Muscle of leg (tissue), 11 donors: Measurements from ENCODE around the gene PRDM16. TPM values are rescaled to one million over a fixed set of nuclear protein-coding genes. Genes with fewer than 3 reads are reported as not detected.

ENCODE experiments used
- DNase-seq: peaks from one replicate; pipeline ENCODE4 v3.0.0; 2013
- H3K27ac ChIP-seq: one replicate; pipeline ENCODE4 v1.5.1; 2013; ENCODE audit warnings: mild to moderate bottlenecking, low read length, control low read depth
- H3K27me3 ChIP-seq: one replicate; pipeline ENCODE4 v1.6.1; 2013; ENCODE audit warnings: low read length; ENCODE audit not compliant: control insufficient read depth, insufficient read depth
- H3K36me3 ChIP-seq: one replicate; pipeline ENCODE4 v1.6.1; 2013; ENCODE audit warnings: low read length; ENCODE audit not compliant: control insufficient read depth, insufficient read depth
- H3K4me1 ChIP-seq: one replicate; pipeline ENCODE4 v1.6.1; 2013; ENCODE audit warnings: low read length; ENCODE audit not compliant: control insufficient read depth, insufficient read depth
- H3K4me3 ChIP-seq: one replicate; pipeline ENCODE4 v1.5.1; 2013; ENCODE audit warnings: low read length, control low read depth
- H3K9me3 ChIP-seq: replicated peaks from 2 replicates; pipeline ENCODE4 v1.6.1; 2013; ENCODE audit warnings: low read depth, low read length; ENCODE audit not compliant: control insufficient read depth
- WGBS: methylation state at CpG from one replicate; pipeline ENCODE4 v1.1.5; 2013; ENCODE audit warnings: missing lambda C conversion rate; ENCODE audit not compliant: insufficient coverage; 5-methylcytosine and 5-hydroxymethylcytosine counted together
- polyA plus RNA-seq, 8 donors: library from polyadenylated mRNA; unstranded; fragments of 120-200 nt; gene quantifications; one replicate each; pipeline versions ENCODE4 v1.2.1 to v1.2.3, GENCODE V29; 2013; ENCODE audit warnings: inconsistent platforms in 1 of 8, low replicate concordance in 1 of 8; ENCODE audit not compliant: insufficient read length in 8 of 8, insufficient read depth in 1 of 8
- total RNA-seq: library from RNA; stranded (reverse); fragments of 120-200 nt; gene quantifications from one replicate; pipeline ENCODE4 v1.2.4, GENCODE V29; 2013

Gene PRDM16
- total and polyA plus RNA-seq, 9 donors: 0.43 to 1.9 (median 0.95) TPM

GRCh38 chr1:3413975-3414710 is 345.1 kb downstream of the PRDM16 start:
- H3K27me3 ChIP-seq: peaks cover 9% of the 10 kb centered on the region
- 91% methylated on average over 34 of the region's 34 CpGs for WGBS
- no peak for DNase-seq
- H3K9me3 ChIP-seq: peaks cover 8% of the 10 kb centered on the region
- no peaks in the 10 kb centered on the region for H3K36me3 ChIP-seq
- no peak overlapping the region for H3K27ac ChIP-seq
- peaks cover 7% of the 10 kb centered on the region for H3K4me1 ChIP-seq
- H3K4me3 ChIP-seq: no peak overlapping the region

GRCh38 chr1:3415260-3416090 is 346.5 kb downstream of the PRDM16 start:
- H3K9me3 ChIP-seq: peaks cover 8% of the 10 kb centered on the region
- 56% methylated on average over 31 of the region's 39 CpGs for WGBS
- H3K4me1 ChIP-seq: peaks cover 7% of the 10 kb centered on the region
- peak overlapping the region; percentile 59 for H3K27ac ChIP-seq
- H3K4me3 ChIP-seq: no peak overlapping the region
- H3K27me3 ChIP-seq: peaks cover 16% of the 10 kb centered on the region
- H3K36me3 ChIP-seq: no peaks in the 10 kb centered on the region
- peak; percentile 25 for DNase-seq

- Histone ChIP-seq H3K36me3 (no peaks in the 10 kb centered on the region), H3K4me3 (no peak overlapping the region), H3K27ac (no peak overlapping the region), H3K27me3 (peaks cover 23% of the 10 kb centered on the region), H3K9me3 (peaks cover 8% of the 10 kb centered on the region), H3K4me1 (peaks cover 2% of the 10 kb centered on the region)
- no peak for DNase-seq
- 81% methylated on average over 3 of the region's 6 CpGs for WGBS
These were observed 348.2 kb downstream of the PRDM16 start for GRCh38 chr1:3417082-3417739.

GRCh38 chr1:3417934-3418333 is 348.9 kb downstream of the PRDM16 start:
- peaks cover 2% of the 10 kb centered on the region for H3K4me1 ChIP-seq
- H3K27me3 ChIP-seq: peaks cover 26% of the 10 kb centered on the region
- H3K36me3 ChIP-seq: no peaks in the 10 kb centered on the region
- H3K9me3 ChIP-seq: peaks cover 8% of the 10 kb centered on the region
- H3K27ac ChIP-seq: no peak overlapping the region
- 90% methylated on average over 9 of the region's 9 CpGs for WGBS
- DNase-seq: no peak
- H3K4me3 ChIP-seq: no peak overlapping the region

GRCh38 chr1:3418600-3418999 is 349.6 kb downstream of the PRDM16 start:
- no peak for DNase-seq
- 97% methylated on average over 5 of the region's 8 CpGs for WGBS
- Histone ChIP-seq H3K4me3 (no peak overlapping the region), H3K27me3 (peaks cover 25% of the 10 kb centered on the region), H3K27ac (no peak overlapping the region), H3K4me1 (peaks cover 2% of the 10 kb centered on the region), H3K9me3 (peaks cover 8% of the 10 kb centered on the region), H3K36me3 (no peaks in the 10 kb centered on the region)

- H3K4me3 ChIP-seq: no peak overlapping the region
- H3K36me3 ChIP-seq: no peaks in the 10 kb centered on the region
- WGBS: 65% methylated on average over 7 of the region's 15 CpGs
- H3K4me1 ChIP-seq: peaks cover 5% of the 10 kb centered on the region
- H3K27ac ChIP-seq: no peak overlapping the region
- DNase-seq: no peak
- H3K27me3 ChIP-seq: peaks cover 31% of the 10 kb centered on the region
- peaks cover 8% of the 10 kb centered on the region for H3K9me3 ChIP-seq
These were observed 350.6 kb downstream of the PRDM16 start for GRCh38 chr1:3419415-3420204.

- H3K27me3 ChIP-seq: peaks cover 31% of the 10 kb centered on the region
- no peak for DNase-seq
- peaks cover 5% of the 10 kb centered on the region for H3K4me1 ChIP-seq
- 83% methylated on average over 22 of the region's 23 CpGs for WGBS
- peaks cover 8% of the 10 kb centered on the region for H3K9me3 ChIP-seq
- H3K4me3 ChIP-seq: no peak overlapping the region
- no peaks in the 10 kb centered on the region for H3K36me3 ChIP-seq
- no peak overlapping the region for H3K27ac ChIP-seq
These were observed 351.4 kb downstream of the PRDM16 start for GRCh38 chr1:3420218-3420951.

GRCh38 chr1:3422638-3423037 is 353.6 kb downstream of the PRDM16 start:
- H3K4me3 ChIP-seq: no peak overlapping the region
- no peak for DNase-seq
- peaks cover 5% of the 10 kb centered on the region for H3K4me1 ChIP-seq
- H3K36me3 ChIP-seq: no peaks in the 10 kb centered on the region
- 84% methylated on average over 14 of the region's 14 CpGs for WGBS
- peaks cover 29% of the 10 kb centered on the region for H3K27me3 ChIP-seq
- H3K27ac ChIP-seq: no peak overlapping the region
- H3K9me3 ChIP-seq: no peaks in the 10 kb centered on the region

GRCh38 chr1:3423245-3423829 is 354.3 kb downstream of the PRDM16 start:
- no peaks in the 10 kb centered on the region for H3K36me3 ChIP-seq
- no peak for DNase-seq
- H3K9me3 ChIP-seq: no peaks in the 10 kb centered on the region
- no peak overlapping the region for H3K27ac ChIP-seq
- WGBS: 52% methylated on average over 23 of the region's 23 CpGs
- H3K27me3 ChIP-seq: peaks cover 29% of the 10 kb centered on the region
- H3K4me1 ChIP-seq: peaks cover 5% of the 10 kb centered on the region
- H3K4me3 ChIP-seq: no peak overlapping the region
